GM18507 (cell line): Measurements from ENCODE around the gene JMJD6.

ENCODE experiments used
- DNase-seq: peaks from one replicate; pipeline ENCODE4 v3.0.0; 2011; ENCODE audit warnings: low read depth; ENCODE audit not compliant: insufficient read length; ENCODE audit errors: extremely low spot score
- FAIRE-seq: peaks from 2 replicates; lab custom pipeline; 2011; peaks lifted over from hg19 to GRCh38; lab: Jason Lieb, UNC

JMJD6 gene

GRCh38 chr17:76670020-76670717 lies 56.2 kb downstream of the JMJD6 start:
- DNase-seq (no peak), FAIRE-seq (no peak)
